ENCODE results near the gene NPC2.

Gene NPC2

GRCh38 chr14:74480046-74480445 lies 13.1 kb downstream of the NPC2 start:
- Histone ChIP-seq H3K4me1 (ENCODE audit: control insufficient read depth, insufficient read depth, low read length) (peaks cover 6% of the 10 kb centered on the region; the same call in 1 of the 2 replicates), H3K36me3 (ENCODE audit: control insufficient read depth, insufficient read depth, low read length) (peaks cover 70% of the 10 kb centered on the region), H3K9me3 (ENCODE audit: control insufficient read depth, insufficient read depth, low read depth, low read length) (no peaks in the 10 kb centered on the region), H3K27ac (ENCODE audit: low read depth, low read length) (no peak overlapping the region), H3K27me3 (ENCODE audit: control insufficient read depth, insufficient read depth, low read length) (no peaks in the 10 kb centered on the region), H3K4me3 (ENCODE audit: low read depth, low read length) (no peak overlapping the region), H3K9ac (ENCODE audit: low read length) (no peak overlapping the region)

GRCh38 chr14:74478996-74479635 lies 14.0 kb downstream of the NPC2 start:
- Histone ChIP-seq H3K27ac (ENCODE audit: low read depth, low read length) (no peak overlapping the region), H3K9me3 (ENCODE audit: control insufficient read depth, insufficient read depth, low read depth, low read length) (no peaks in the 10 kb centered on the region), H3K9ac (ENCODE audit: low read length) (no peak overlapping the region), H3K4me1 (ENCODE audit: control insufficient read depth, insufficient read depth, low read length) (peaks cover 6% of the 10 kb centered on the region; the same call in 1 of the 2 replicates), H3K27me3 (ENCODE audit: control insufficient read depth, insufficient read depth, low read length) (no peaks in the 10 kb centered on the region), H3K36me3 (ENCODE audit: control insufficient read depth, insufficient read depth, low read length) (peaks cover 69% of the 10 kb centered on the region), H3K4me3 (ENCODE audit: low read depth, low read length) (no peak overlapping the region)

GRCh38 chr14:74476607-74477006 lies 16.5 kb downstream of the NPC2 start:
- no peak overlapping the region for H3K4me3 ChIP-seq (ENCODE audit: low read depth, low read length)
- H3K36me3 ChIP-seq (ENCODE audit: control insufficient read depth, insufficient read depth, low read length) = peaks cover 58% of the 10 kb centered on the region
- no peaks in the 10 kb centered on the region for H3K27me3 ChIP-seq (ENCODE audit: control insufficient read depth, insufficient read depth, low read length)
- H3K4me1 ChIP-seq (ENCODE audit: control insufficient read depth, insufficient read depth, low read length) = peaks cover 6% of the 10 kb centered on the region; the same call in 1 of the 2 replicates
- H3K9me3 ChIP-seq (ENCODE audit: control insufficient read depth, insufficient read depth, low read depth, low read length) = no peaks in the 10 kb centered on the region
- no peak overlapping the region for H3K9ac ChIP-seq (ENCODE audit: low read length)
- no peak overlapping the region for H3K27ac ChIP-seq (ENCODE audit: low read depth, low read length)

- no peak overlapping the region for H3K9ac ChIP-seq (ENCODE audit: low read length)
- H3K9me3 ChIP-seq (ENCODE audit: control insufficient read depth, insufficient read depth, low read depth, low read length) = no peaks in the 10 kb centered on the region
- H3K27ac ChIP-seq (ENCODE audit: low read depth, low read length) = no peak overlapping the region
- H3K4me3 ChIP-seq (ENCODE audit: low read depth, low read length) = no peak overlapping the region
- H3K4me1 ChIP-seq (ENCODE audit: control insufficient read depth, insufficient read depth, low read length) = peaks cover 6% of the 10 kb centered on the region; the same call in 1 of the 2 replicates
- H3K27me3 ChIP-seq (ENCODE audit: control insufficient read depth, insufficient read depth, low read length) = no peaks in the 10 kb centered on the region
- peaks cover 53% of the 10 kb centered on the region for H3K36me3 ChIP-seq (ENCODE audit: control insufficient read depth, insufficient read depth, low read length)
These were observed 17.0 kb downstream of the NPC2 start for GRCh38 chr14:74476107-74476506.

- H3K9ac ChIP-seq (ENCODE audit: low read length) = no peak overlapping the region
- no peak overlapping the region for H3K4me3 ChIP-seq (ENCODE audit: low read depth, low read length)
- peaks cover 6% of the 10 kb centered on the region; the same call in 1 of the 2 replicates for H3K4me1 ChIP-seq (ENCODE audit: control insufficient read depth, insufficient read depth, low read length)
- H3K36me3 ChIP-seq (ENCODE audit: control insufficient read depth, insufficient read depth, low read length) = peaks cover 49% of the 10 kb centered on the region
- H3K9me3 ChIP-seq (ENCODE audit: control insufficient read depth, insufficient read depth, low read depth, low read length) = no peaks in the 10 kb centered on the region
- H3K27ac ChIP-seq (ENCODE audit: low read depth, low read length) = no peak overlapping the region
- no peaks in the 10 kb centered on the region for H3K27me3 ChIP-seq (ENCODE audit: control insufficient read depth, insufficient read depth, low read length)
These were observed 17.4 kb downstream of the NPC2 start for GRCh38 chr14:74475678-74476077.

- Histone ChIP-seq H3K9me3 (ENCODE audit: control insufficient read depth, insufficient read depth, low read depth, low read length) (no peaks in the 10 kb centered on the region), H3K9ac (ENCODE audit: low read length) (no peak overlapping the region), H3K27ac (ENCODE audit: low read depth, low read length) (no peak overlapping the region), H3K36me3 (ENCODE audit: control insufficient read depth, insufficient read depth, low read length) (peaks cover 37% of the 10 kb centered on the region), H3K4me3 (ENCODE audit: low read depth, low read length) (no peak overlapping the region), H3K4me1 (ENCODE audit: control insufficient read depth, insufficient read depth, low read length) (peaks cover 6% of the 10 kb centered on the region; the same call in 1 of the 2 replicates), H3K27me3 (ENCODE audit: control insufficient read depth, insufficient read depth, low read length) (no peaks in the 10 kb centered on the region)
These were observed 18.7 kb downstream of the NPC2 start for GRCh38 chr14:74474376-74474775.

- H3K4me3 ChIP-seq (ENCODE audit: low read depth, low read length) = no peak overlapping the region
- peaks cover 23% of the 10 kb centered on the region for H3K36me3 ChIP-seq (ENCODE audit: control insufficient read depth, insufficient read depth, low read length)
- no peaks in the 10 kb centered on the region; the same call in 1 of the 2 replicates for H3K4me1 ChIP-seq (ENCODE audit: control insufficient read depth, insufficient read depth, low read length)
- H3K27me3 ChIP-seq (ENCODE audit: control insufficient read depth, insufficient read depth, low read length) = no peaks in the 10 kb centered on the region
- no peak overlapping the region for H3K27ac ChIP-seq (ENCODE audit: low read depth, low read length)
- no peaks in the 10 kb centered on the region for H3K9me3 ChIP-seq (ENCODE audit: control insufficient read depth, insufficient read depth, low read depth, low read length)
- no peak overlapping the region for H3K9ac ChIP-seq (ENCODE audit: low read length)
These were observed 20.5 kb downstream of the NPC2 start for GRCh38 chr14:74472601-74473000.

- Histone ChIP-seq H3K9me3 (ENCODE audit: control insufficient read depth, insufficient read depth, low read depth, low read length) (no peaks in the 10 kb centered on the region), H3K4me1 (ENCODE audit: control insufficient read depth, insufficient read depth, low read length) (no peaks in the 10 kb centered on the region; the same call in 1 of the 2 replicates), H3K36me3 (ENCODE audit: control insufficient read depth, insufficient read depth, low read length) (peaks cover 14% of the 10 kb centered on the region), H3K27me3 (ENCODE audit: control insufficient read depth, insufficient read depth, low read length) (no peaks in the 10 kb centered on the region), H3K4me3 (ENCODE audit: low read depth, low read length) (no peak overlapping the region), H3K9ac (ENCODE audit: low read length) (no peak overlapping the region), H3K27ac (ENCODE audit: low read depth, low read length) (no peak overlapping the region)
These were observed 23.3 kb downstream of the NPC2 start for GRCh38 chr14:74469548-74470518.

- H3K9ac ChIP-seq (ENCODE audit: low read length) = no peak overlapping the region
- no peak overlapping the region for H3K27ac ChIP-seq (ENCODE audit: low read depth, low read length)
- H3K4me3 ChIP-seq (ENCODE audit: low read depth, low read length) = no peak overlapping the region
- no peaks in the 10 kb centered on the region for H3K27me3 ChIP-seq (ENCODE audit: control insufficient read depth, insufficient read depth, low read length)
- H3K36me3 ChIP-seq (ENCODE audit: control insufficient read depth, insufficient read depth, low read length) = peaks cover 3% of the 10 kb centered on the region
- H3K9me3 ChIP-seq (ENCODE audit: control insufficient read depth, insufficient read depth, low read depth, low read length) = no peaks in the 10 kb centered on the region
- H3K4me1 ChIP-seq (ENCODE audit: control insufficient read depth, insufficient read depth, low read length) = no peaks in the 10 kb centered on the region; the same call in 1 of the 2 replicates
These were observed 24.6 kb downstream of the NPC2 start for GRCh38 chr14:74468513-74468912.

GRCh38 chr14:74465335-74465734 lies 27.8 kb downstream of the NPC2 start:
- H3K36me3 ChIP-seq (ENCODE audit: control insufficient read depth, insufficient read depth, low read length) = no peaks in the 10 kb centered on the region
- no peak overlapping the region for H3K27ac ChIP-seq (ENCODE audit: low read depth, low read length)

GRCh38 chr14:74464785-74465184 lies 28.3 kb downstream of the NPC2 start:
- H3K9me3 ChIP-seq (ENCODE audit: control insufficient read depth, insufficient read depth, low read depth, low read length) = no peaks in the 10 kb centered on the region
- H3K27ac ChIP-seq (ENCODE audit: low read depth, low read length) = no peak overlapping the region
- no peaks in the 10 kb centered on the region for H3K4me1 ChIP-seq (ENCODE audit: control insufficient read depth, insufficient read depth, low read length)
- no peaks in the 10 kb centered on the region for H3K27me3 ChIP-seq (ENCODE audit: control insufficient read depth, insufficient read depth, low read length)
- no peaks in the 10 kb centered on the region for H3K36me3 ChIP-seq (ENCODE audit: control insufficient read depth, insufficient read depth, low read length)
- H3K4me3 ChIP-seq (ENCODE audit: low read depth, low read length) = no peak overlapping the region
- no peak overlapping the region for H3K9ac ChIP-seq (ENCODE audit: low read length)

More at GRCh38 chr14:74465335-74465734, 27.8 kb downstream of the NPC2 start:
- no peaks in the 10 kb centered on the region for H3K9me3 ChIP-seq (ENCODE audit: control insufficient read depth, insufficient read depth, low read depth, low read length)
- no peak overlapping the region for H3K9ac ChIP-seq (ENCODE audit: low read length)
- no peak overlapping the region for H3K4me3 ChIP-seq (ENCODE audit: low read depth, low read length)
- no peaks in the 10 kb centered on the region for H3K27me3 ChIP-seq (ENCODE audit: control insufficient read depth, insufficient read depth, low read length)
- H3K4me1 ChIP-seq (ENCODE audit: control insufficient read depth, insufficient read depth, low read length) = no peaks in the 10 kb centered on the region

All from HUES6 (cell line).